KG1 (cell line): ENCODE results near the gene TRERF1.
"Not testable (repeated sequence)": the region's sequence is repeated elsewhere in the genome, so short reads cannot be mapped to it uniquely, and the experiment has no call there.

ENCODE experiments used
- DNase-seq: peaks from one replicate; lab custom pipeline; 2025; lab: John Stamatoyannopoulos, UW

The TRERF1 gene, protein sequence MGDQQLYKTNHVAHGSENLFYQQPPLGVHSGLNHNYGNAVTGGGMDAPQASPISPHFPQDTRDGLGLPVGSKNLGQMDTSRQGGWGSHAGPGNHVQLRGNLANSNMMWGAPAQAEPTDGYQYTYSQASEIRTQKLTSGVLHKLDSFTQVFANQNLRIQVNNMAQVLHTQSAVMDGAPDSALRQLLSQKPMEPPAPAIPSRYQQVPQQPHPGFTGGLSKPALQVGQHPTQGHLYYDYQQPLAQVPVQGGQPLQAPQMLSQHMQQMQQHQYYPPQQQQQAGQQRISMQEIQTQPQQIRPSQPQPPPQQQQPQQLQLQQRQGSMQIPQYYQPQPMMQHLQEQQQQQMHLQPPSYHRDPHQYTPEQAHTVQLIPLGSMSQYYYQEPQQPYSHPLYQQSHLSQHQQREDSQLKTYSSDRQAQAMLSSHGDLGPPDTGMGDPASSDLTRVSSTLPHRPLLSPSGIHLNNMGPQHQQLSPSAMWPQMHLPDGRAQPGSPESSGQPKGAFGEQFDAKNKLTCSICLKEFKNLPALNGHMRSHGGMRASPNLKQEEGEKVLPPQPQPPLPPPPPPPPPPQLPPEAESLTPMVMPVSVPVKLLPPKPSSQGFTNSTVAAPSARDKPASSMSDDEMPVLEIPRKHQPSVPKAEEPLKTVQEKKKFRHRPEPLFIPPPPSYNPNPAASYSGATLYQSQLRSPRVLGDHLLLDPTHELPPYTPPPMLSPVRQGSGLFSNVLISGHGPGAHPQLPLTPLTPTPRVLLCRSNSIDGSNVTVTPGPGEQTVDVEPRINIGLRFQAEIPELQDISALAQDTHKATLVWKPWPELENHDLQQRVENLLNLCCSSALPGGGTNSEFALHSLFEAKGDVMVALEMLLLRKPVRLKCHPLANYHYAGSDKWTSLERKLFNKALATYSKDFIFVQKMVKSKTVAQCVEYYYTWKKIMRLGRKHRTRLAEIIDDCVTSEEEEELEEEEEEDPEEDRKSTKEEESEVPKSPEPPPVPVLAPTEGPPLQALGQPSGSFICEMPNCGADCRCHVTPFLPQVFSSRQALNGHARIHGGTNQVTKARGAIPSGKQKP (N-terminal part only)

DNA sequence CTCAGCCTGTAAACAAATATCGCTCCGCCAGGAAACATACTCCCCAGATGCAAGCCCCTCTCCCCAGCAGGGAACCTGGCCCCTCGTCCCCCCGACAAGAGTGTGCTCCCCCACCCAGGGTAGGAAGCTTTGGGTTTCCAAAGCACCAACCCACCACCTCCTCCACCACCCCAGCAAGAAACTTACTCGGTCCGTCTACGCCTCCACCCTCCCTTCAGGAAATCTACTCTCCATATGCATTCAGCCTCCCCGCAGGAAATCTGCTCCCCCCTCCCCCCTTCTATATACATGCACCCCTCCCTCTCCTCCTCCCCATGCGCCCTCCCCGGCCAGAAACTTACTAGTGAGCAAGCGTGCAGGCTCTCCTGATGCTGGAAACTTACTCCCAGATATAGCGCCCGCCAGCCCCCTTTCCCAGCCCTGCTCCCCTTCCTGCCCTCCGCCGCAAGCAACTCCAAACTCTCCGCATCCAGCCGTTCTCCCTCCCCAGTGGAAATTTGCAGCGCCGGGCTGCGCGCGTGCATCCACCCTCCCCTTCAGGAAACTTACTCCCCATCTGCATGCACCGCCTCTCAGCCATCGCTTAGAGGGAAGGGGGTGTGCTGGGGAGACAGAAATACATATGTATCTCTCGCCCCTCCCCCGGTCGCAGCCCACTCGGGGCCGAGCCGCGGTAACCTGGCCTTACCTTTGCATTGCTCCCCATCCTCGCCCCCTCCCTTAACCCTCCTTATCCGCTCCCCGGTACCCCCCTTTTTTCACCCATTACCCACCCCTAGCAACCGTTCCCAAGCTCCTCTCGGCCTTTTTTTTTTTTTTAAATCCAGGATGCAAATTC lies at the start of gene TRERF1:
TSS of gene TRERF1 (minus strand) at position 594 of the 838 bp plus-strand sequence. CDS start 182,336 bp downstream, outside the sequence.
- DNase-seq, result peak; percentile 22

DNA sequence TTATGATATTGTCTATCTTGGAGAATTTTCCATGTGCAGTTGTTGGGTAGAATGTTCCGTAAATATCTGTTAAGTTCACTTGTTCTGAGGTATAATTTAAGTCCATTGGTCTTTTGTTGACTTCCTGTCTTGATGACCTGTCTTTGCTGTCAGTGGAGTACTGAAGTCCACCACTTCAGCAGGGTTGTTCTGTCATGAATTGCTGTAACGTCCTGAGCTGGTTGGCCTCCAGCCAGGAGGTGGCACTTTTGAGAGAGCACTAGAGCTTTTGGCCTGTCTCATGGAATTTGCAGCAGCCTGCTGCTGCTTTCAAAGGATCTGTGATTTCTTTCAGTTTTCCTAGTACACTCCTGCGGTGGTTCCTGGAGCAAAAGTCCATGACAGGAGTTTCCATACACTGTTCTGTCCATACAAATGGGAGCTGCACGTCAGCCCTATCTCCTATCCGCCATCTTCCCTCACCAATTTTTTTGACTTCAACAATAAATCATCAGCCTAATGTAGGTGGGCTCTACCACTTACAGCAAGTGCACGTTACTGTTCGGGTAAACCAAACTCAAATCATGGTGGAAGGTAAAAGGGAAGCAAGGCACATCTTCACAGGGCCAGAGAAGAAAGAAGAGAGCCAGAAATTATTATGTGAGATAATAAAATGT lies 46.9 kb upstream of the TRERF1 start:
- no peak for DNase-seq

DNA sequence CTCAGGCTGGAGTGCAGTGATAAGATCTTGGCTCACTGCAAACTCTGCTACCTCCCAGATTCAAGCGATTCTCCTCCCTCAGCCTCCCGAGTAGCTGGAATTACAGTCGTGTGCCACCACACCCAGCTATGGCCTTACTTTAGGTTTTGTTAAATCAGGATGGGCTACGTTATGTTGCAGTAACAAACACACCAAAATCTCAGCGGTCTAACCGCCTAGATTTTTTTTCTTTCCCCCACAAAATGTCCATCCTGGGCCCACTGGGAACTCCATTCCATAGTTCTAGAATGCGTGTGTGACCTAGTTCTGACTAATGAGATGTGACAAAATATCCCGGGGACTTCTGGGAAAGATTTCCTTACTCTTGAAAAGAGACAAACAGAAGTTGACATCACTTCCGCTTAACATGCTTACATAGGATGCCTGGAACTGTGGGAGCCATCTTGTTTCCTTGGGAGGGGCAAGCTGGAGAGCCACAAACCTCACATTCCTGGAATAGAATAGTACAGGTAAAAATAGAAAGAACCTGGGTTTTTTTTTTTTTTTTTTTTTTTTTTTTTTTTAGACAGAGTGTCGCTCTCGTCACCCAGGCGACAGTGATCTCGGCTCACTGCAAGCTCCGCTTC lies 42.3 kb upstream of the TRERF1 start:
- DNase-seq, result no peak

DNA sequence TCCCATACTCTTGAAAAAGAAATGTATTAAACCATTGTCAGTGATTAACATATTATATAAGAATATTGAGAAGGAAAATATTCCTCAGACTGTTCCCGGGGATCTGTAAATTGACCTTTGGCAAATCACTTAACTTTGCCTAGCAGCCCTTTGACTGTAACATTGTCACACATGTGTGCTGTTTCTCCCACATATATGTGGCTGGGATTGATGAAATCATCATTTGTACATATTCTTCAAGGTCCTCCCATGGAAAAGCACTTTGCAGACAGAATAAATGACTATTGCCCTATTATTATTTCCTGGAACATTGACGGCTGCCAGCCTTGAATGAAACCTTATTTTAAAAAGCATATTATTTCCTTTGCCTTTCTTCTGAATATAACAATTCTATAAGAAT lies 36.4 kb upstream of the TRERF1 start:
- no peak for DNase-seq

DNA sequence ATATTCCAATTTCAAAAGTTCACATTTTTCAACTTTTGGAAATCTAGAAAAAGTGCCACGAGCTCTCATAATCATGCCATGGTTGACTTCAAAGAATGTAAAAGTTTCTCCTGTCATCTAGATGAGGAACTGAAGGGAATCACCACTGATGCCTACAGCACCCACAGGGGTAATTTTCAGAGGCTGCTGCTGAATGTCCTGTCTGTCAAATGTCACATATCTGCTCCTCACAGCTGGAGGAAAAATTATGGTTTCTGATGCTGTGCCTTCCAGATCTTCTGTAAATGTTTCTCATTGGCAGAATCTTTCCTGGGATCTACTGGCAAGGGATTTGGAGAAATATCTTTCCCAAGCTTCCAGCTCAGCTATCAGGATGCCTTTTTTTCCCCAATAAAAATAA lies 32.5 kb upstream of the TRERF1 start:
- DNase-seq, result no peak

DNA sequence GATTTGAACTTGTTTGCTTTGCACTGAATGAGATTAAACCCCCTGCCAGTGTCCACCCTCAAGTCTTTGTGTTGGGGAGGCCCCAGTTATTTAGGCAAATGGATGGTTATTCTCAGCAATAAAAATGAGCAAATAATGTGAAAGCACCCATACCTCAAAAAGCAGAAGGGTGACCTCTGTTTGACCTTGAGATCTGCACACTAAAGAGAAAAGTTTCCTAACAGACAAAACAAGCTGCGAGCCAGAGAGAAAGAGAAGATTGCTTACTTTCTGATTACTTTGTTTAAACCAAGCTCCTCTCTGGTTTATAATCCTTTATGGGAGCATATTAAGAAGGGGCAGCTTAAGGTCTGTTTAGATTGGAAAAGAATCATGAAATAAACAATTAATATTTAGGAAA lies 30.4 kb upstream of the TRERF1 start:
- DNase-seq, result no peak

DNA sequence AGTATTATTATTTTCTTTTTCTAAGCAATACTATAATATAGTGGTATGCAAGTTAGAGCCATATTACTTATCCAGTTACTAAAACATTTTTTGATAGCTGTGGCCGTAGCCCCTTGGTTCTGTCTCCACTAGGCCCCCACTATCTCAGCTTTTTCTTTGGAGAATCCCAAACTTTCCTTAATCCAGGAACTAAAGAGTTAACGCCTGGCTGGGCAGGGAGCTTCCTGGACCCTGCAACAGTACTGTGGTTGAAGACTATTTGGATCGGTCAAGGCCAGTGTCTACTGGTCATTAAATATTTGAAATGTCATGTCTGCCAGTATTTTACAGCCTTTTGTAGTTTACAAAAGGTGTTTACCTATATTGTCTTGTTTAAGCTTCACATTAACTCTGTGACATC lies 20.0 kb upstream of the TRERF1 start:
- DNase-seq, result no peak

DNA sequence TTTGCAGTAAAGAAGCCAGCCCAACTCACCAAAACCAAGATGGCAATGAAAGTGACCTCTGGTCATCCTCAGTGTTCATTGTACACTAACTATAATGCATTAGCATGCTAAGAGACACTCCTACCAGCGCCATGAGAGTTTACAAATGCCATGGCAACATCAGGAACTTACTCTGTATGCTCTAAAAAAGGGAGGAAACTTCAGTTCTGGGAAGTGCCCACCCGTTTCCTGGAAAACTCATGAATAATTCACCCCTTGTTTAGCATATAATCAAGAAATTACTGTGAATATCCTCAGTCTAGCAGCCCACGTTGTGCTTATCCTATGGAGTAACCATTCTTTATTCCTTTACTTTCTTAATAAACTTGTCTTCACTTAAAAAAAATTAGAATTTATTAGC lies 19.4 kb upstream of the TRERF1 start:
- no peak for DNase-seq

DNA sequence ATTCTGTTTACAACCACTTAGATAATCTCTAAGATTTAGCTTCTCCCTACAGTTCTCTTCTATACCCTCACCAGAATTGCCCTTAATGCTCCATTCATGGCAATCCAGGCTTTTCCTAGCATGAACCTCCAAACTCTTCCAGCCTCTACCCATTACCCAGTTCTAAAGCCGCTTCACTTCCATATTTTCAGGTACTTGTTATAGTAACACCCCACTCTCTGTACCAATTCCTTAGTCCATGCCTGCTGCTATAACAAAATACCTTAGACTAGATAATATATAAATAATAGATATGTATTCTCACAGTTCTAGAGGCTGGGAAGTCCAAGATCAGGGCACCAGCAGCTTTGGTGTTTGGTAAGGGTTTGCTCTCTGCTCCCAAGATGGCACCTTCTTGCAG lies 16.5 kb upstream of the TRERF1 start:
- no peak for DNase-seq

DNA sequence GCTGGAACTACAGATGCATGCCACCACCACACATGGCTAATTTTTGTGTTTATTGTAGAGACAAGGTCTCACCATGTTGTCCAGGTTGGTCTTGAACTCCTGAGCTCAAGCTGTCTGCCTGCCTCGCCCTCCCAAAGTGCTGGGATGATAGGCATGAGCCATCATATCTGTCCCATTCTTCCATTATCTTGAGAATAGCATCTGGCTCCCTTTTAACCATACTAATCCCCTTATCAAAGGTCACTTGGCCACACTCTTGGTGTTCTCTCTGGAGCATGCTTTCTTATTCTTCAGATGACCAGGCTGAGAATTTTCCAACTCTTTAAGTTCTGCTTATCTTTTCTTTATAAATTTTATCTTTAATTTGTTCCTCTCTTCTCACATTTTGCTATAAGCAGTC lies 15.9 kb upstream of the TRERF1 start:
- no peak for DNase-seq

DNA sequence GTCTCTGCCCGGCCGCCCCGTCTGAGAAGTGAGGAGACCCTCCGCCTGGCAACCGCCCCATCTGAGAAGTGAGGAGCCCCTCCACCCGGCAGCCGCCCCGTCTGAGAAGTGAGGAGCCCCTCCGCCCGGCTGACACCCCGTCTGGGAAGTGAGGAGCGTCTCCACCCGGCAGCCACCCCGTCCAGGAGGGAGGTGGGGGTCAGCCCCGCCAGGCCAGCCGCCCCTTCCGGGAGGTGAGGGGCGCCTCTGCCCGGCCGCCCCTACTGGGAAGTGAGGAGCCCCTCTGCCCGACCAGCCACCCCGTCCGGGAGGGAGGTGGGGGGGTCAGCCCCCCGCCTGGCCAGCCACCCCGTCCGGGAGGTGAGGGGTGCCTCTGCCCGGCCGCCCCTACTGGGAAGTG lies 14.7 kb upstream of the TRERF1 start:
- DNase-seq, result not testable (repeated sequence)

DNA sequence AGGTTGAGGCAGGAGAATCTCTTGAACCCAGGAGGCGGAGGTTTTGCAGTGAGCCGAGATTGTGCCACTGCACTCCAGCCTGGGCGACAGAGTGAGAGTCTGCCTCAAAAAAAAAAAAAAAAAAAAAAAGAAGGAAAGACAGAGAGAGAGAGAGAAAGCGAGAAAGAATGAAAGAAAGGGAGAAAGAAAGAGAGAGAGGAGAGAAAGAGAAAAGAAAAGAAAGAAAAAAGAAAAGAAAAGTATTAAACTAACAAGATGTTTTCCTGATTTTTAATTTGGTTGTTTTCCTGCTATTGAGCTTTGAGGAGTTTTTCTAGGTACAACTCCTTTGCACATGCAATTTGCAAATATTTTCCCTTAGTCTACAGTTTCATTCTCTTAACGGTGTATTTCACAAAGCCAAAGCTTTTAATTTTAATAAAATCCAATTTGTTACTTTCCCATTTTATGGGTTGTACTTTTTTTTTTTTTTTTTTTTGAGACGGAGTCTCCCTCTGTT lies 10.8 kb upstream of the TRERF1 start:
- DNase-seq, result no peak

DNA sequence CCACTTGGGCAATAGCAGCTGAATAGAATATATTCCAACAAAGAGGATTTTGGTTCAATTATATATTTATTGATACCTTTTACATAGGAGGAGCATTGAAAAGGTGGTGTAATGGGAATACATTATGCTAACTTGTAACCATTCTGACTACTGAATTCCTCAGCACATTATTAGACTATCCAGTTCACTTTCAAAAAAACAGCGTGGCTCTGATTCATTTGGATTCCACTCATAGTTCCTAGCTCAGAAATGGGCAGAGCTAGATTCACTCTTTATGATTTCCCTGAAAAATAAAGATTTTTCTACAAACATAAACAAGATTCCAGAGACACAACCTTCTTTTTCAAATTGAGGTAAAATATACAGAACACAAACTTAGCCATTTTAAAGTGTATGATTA lies 9.2 kb upstream of the TRERF1 start:
- DNase-seq, result no peak

DNA sequence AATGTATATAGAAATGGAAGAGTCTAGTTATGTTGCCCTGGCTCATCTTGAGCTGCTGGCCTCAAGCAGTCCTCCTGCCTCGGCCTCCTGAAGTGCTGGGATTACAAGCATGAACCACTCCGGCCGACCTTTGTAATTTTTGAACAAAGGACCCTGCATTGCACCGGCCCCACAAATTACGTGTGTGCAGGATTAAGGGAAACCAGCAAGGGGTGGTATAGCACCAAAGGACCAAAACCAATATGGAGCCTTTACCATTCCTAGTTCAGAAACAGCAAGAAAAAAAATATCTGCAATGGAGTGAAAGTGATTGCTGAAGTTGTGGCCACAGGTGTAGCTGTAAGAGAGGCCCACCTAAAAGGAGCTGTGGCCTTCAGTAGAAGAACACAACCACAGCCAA lies 8.2 kb upstream of the TRERF1 start:
- no peak for DNase-seq

DNA sequence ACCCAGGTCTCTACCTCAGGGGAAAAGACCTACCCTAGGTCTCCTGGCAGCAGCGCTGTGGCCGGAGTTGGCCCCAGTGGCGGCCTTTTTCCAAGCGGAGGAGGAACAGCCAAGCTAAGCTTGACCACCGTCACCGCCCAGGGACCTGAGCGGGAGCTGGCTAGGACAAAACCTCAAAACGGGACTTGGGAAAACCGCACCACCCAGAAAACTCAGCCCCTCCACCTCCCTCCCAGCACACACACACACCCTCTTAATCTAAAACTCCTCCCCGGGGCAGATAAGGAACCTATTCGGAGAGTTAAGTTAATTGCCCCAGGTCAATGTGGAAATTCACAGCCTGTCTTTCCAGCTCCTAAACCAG lies 2.7 kb upstream of the TRERF1 start:
- DNase-seq, result no peak

DNA sequence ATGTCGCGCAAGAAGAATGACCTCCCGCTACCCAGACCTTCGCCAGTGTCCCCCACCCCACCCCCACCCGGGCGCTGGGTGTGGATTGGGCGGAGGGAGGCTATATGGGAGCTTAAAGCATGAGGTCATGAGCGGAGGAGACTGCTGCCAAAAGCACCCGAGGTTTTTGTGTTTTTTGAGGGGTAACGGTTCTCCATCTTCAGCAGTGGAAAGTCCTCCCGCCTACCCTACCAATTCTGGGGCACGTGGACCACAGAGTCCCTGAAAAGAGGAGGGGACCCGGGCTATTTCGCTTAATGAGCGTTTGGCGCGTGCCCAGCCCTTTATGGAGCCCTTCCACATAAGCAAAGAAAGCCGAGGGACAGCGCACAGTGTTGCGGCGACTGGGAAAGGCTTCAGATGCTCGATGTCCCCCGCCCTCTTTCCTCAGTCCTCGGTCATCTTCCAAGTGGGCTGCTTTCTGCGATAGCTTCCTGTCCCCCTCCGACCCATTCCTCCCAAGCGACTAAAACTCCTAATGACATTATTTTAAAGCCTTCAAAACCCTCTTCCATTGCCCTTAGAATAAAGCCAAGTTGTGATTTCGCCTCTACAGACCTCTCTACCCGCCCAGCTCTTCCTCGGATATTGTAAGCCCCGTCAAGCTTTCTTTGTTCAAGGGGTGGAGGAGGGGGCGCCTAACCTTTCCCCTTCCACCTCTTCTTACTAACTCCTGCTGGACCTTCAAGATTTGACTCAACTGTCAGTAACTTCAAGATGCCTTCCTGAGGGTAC lies 2.1 kb upstream of the TRERF1 start:
- no peak for DNase-seq

DNA sequence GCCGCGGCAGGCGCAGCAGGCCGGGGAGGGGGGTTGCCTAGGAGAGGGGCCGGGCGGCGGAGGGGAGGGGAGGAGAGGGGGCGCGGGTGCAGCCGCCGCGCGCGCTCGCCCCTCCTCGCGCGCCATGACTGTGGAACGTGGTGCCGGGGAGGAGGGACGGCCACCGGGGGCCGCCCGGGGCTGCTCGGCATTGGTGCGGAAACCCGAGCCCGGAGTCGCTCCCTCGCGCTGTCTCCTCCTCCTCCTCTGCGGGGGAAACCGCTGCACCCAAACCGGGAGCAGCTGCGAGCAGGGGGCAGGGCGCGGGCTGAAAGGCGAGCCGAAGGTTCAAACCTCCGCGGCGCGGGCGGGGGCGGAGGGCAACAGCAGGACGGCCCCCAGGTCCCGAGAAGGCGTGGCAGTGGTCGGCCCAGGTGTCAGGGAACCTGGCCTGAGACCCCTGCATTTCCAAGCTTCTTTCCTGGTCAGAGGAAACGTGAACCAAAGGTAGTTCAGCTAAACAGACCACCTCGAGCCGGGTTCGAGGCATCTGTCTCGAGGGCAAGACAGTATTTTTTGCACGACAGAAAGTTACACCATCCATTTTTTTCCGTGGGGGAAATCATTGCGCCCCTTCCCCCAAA lies 1.4 kb upstream of the TRERF1 start:
- DNase-seq, result no peak

DNA sequence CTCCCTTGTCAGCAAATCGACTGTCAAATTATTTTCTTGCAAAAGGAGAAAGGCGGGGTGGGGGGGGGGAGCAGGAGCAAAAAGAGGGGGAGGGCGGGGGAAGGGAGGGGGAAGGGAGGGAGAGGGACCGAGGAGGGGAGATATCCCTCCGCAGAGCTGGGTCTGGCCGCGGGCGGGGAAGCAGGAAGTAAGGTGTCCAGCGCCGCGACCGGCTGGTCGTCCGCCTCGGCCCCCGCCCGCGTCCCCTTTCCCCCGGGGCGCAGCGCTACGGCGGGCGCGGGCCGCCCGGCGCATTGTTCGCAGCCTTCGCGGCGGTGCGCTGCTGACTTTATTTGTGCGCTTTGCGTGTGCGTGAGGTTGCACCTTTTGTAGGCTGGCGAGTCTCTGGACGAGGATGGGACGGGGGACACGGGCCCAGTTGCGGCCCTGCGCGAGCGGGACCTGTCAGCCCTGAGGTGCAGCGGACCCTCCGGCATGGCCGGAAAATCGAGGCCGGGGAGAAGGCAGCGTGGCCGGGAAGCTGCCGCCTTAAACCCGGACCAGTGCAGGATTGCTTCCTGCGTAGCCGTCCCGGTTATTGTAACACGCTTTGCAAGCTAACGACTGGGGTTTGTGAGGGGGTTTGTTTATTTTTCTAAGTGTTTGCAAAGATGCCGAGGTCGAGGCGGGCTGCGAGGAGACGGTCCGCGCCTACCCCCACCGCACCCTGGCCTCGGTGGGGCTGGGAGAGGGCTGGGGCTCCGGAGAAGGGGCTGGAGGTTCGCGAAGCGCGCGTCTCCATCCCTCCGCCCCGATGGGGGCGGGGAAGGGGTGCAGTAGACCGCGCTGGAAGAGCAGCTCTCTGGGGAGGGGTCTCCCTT lies 675 bp upstream of the TRERF1 start:
- peak; percentile 69 for DNase-seq
